Thymus (tissue), 2 donors: ENCODE results near the gene MBD1. TPM values are rescaled to one million over a fixed set of nuclear protein-coding genes. Genes with fewer than 3 reads are reported as not detected.

Experiments
- polyA plus RNA-seq: library from polyadenylated mRNA; stranded (reverse); fragments of 200-250 nt; gene quantifications from one replicate; pipeline ENCODE4 v1.2.3, GENCODE V29; 2013
- total RNA-seq: library from RNA; stranded (reverse); fragments of 120-200 nt; gene quantifications from one replicate; pipeline ENCODE4 v1.2.4, GENCODE V29; 2013
- donor health status: healthy.

The MBD1 gene
- total and polyA plus RNA-seq, 2 donors = 37.3 to 48.9 TPM

Other genes starting within 250 kb of the MBD1 start
- 6.2 TPM for gene MYO5B, start 86.4 kb downstream of the MBD1 start, total RNA-seq
- 11.1 TPM for gene MYO5B, start 86.4 kb downstream of the MBD1 start, polyA plus RNA-seq
- 0.47 TPM for gene CFAP53, start 15.0 kb downstream of the MBD1 start, total RNA-seq
- 2.1 TPM for gene CFAP53, start 15.0 kb downstream of the MBD1 start, polyA plus RNA-seq
- gene CXXC1, start 6.2 kb upstream of the MBD1 start, total RNA-seq = 35.5 TPM
- gene CXXC1, start 6.2 kb upstream of the MBD1 start, polyA plus RNA-seq = 113 TPM
- 11.5 TPM for gene SKA1, start 93.5 kb upstream of the MBD1 start, total RNA-seq
- gene SKA1, start 93.5 kb upstream of the MBD1 start, polyA plus RNA-seq = 0.89 TPM